Measurements from ENCODE around the gene DPP9. TPM values are rescaled to one million over a fixed set of nuclear protein-coding genes. Genes with fewer than 3 reads are reported as not detected.

DPP9 gene
- total and polyA plus RNA-seq, 2 of the 13 experiments (the other 11 are each of a cell fraction or from before 2014, with no cell fraction given), result 8.4 to 25.8 TPM

DNA sequence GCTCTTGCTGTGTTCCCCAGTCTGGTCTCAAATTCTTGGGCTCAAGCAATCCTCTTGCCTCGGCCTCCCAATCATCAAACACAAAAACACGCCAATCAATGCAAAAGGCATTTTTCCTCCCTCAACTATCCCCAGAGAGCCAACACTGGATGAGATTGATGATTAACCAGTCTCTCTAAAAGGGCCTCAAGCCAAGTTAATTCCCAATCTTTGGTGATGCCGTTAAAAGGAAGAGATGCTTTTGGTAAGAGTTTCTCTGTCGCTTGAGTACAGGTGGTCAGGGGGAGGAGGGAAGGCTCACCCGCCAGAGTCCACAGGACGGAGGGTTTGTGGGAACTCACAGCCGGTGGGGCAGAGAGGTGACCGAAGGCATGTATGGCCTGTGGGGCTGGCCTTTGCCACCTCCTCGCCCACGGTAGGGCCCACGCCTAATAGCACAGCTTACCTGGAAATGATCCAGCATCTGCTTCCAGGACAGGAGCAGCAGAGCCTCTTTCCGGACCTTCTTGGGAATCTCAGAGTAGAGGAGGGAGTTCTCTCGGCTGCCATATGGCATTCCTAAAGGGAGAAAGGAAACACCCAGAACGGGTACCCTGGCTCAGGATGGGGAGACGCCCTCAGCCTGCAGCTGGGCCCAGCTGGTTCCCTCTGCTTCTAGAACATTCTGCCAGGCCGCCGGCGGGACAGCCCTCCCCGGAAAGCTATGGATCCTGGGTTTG, 18.1 kb downstream of the DPP9 start (continued):
- TF ChIP-seq, protein P1, sequence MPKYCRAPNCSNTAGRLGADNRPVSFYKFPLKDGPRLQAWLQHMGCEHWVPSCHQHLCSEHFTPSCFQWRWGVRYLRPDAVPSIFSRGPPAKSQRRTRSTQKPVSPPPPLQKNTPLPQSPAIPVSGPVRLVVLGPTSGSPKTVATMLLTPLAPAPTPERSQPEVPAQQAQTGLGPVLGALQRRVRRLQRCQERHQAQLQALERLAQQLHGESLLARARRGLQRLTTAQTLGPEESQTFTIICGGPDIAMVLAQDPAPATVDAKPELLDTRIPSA (CRISPR knock-in tag; IDR thresholded peaks at IDR 0.05; ENCODE audit: borderline replicate concordance), result no peak
- TF ChIP-seq ZNF850 (CRISPR knock-in tag; conservative IDR thresholded peaks at IDR 0.05) (no peak), KLF11 (CRISPR knock-in tag; IDR thresholded peaks at IDR 0.05) (0 out of 2 replicates have a peak, but pooled peaks have one; percentile 38), NR2F1 (CRISPR knock-in tag; IDR thresholded peaks at IDR 0.05) (peak in 1 of 2 experiments; percentile 19; a peak in 1 of 4 replicates), ZNF446 (CRISPR knock-in tag; IDR thresholded peaks at IDR 0.05) (no peak), ZNF251 (CRISPR knock-in tag; IDR thresholded peaks at IDR 0.05) (no peak), ZNF317 (CRISPR knock-in tag; IDR thresholded peaks at IDR 0.05) (no peak; the same call in 1 of the 2 replicates), THYN1 (CRISPR knock-in tag; IDR thresholded peaks at IDR 0.05; ENCODE audit: borderline replicate concordance, low read depth) (no peak), ZNF839 (CRISPR knock-in tag; IDR thresholded peaks at IDR 0.05; ENCODE audit: borderline replicate concordance) (no peak), SPEN (CRISPR knock-in tag; IDR thresholded peaks at IDR 0.05; ENCODE audit: low read depth) (peak; percentile 45; the same call in 1 of the 2 replicates), TCF7 (IDR thresholded peaks at IDR 0.05; ENCODE audit: low read depth) (peak; percentile 58; the same call in 1 of the 2 replicates), ZFX (CRISPR knock-in tag; IDR thresholded peaks at IDR 0.05; ENCODE audit: low read depth) (peak; percentile 72), RFXAP (CRISPR knock-in tag; IDR thresholded peaks at IDR 0.05; ENCODE audit: borderline replicate concordance) (no peak), SOX6 (IDR thresholded peaks at IDR 0.05) (no peak), SOX6 (CRISPR knock-in tag; IDR thresholded peaks at IDR 0.05) (peak; percentile 68), NFKBIZ (CRISPR knock-in tag; IDR thresholded peaks at IDR 0.05) (no peak), HHEX (CRISPR knock-in tag; IDR thresholded peaks at IDR 0.05) (peak; percentile 61; the same call in 1 of the 2 replicates), DMAP1 (CRISPR knock-in tag; IDR thresholded peaks at IDR 0.05) (peak; percentile 59; the same call in 1 of the 2 replicates), ETV6 (CRISPR knock-in tag; conservative IDR thresholded peaks at IDR 0.05) (0 out of 2 replicates have a peak, but pooled peaks have one; percentile 56), TBX2 (CRISPR knock-in tag; IDR thresholded peaks at IDR 0.05; ENCODE audit: borderline replicate concordance) (peak; percentile 81), BCL6 (CRISPR knock-in tag; IDR thresholded peaks at IDR 0.05) (peak; percentile 47; the same call in 1 of the 2 replicates)
- TF ChIP-seq, protein P2, sequence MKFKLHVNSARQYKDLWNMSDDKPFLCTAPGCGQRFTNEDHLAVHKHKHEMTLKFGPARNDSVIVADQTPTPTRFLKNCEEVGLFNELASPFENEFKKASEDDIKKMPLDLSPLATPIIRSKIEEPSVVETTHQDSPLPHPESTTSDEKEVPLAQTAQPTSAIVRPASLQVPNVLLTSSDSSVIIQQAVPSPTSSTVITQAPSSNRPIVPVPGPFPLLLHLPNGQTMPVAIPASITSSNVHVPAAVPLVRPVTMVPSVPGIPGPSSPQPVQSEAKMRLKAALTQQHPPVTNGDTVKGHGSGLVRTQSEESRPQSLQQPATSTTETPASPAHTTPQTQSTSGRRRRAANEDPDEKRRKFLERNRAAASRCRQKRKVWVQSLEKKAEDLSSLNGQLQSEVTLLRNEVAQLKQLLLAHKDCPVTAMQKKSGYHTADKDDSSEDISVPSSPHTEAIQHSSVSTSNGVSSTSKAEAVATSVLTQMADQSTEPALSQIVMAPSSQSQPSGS (CRISPR knock-in tag; IDR thresholded peaks at IDR 0.05), result 0 out of 2 replicates have a peak, but pooled peaks have one; percentile 16
- TF ChIP-seq, protein P3, sequence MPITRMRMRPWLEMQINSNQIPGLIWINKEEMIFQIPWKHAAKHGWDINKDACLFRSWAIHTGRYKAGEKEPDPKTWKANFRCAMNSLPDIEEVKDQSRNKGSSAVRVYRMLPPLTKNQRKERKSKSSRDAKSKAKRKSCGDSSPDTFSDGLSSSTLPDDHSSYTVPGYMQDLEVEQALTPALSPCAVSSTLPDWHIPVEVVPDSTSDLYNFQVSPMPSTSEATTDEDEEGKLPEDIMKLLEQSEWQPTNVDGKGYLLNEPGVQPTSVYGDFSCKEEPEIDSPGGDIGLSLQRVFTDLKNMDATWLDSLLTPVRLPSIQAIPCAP (CRISPR knock-in tag; IDR thresholded peaks at IDR 0.05; ENCODE audit: low read depth), result no peak
- TF ChIP-seq, protein P4, sequence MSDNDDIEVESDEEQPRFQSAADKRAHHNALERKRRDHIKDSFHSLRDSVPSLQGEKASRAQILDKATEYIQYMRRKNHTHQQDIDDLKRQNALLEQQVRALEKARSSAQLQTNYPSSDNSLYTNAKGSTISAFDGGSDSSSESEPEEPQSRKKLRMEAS (IDR thresholded peaks at IDR 0.05), result peak; percentile 45; the same call in 1 of the 2 replicates
- TF ChIP-seq, protein P5, sequence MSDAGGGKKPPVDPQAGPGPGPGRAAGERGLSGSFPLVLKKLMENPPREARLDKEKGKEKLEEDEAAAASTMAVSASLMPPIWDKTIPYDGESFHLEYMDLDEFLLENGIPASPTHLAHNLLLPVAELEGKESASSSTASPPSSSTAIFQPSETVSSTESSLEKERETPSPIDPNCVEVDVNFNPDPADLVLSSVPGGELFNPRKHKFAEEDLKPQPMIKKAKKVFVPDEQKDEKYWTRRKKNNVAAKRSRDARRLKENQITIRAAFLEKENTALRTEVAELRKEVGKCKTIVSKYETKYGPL (CRISPR knock-in tag; IDR thresholded peaks at IDR 0.05), result no peak
